Inflammatory macrophage treated with lipopolysaccharide for 1 hour (primary cell): ENCODE data around the gene CEBPA.

Experiments
- DNase-seq, 2 donors: peaks; one replicate each; pipeline ENCODE4 v3.0.0-alpha.2; 2020 to 2022

CEBPA gene

DNA sequence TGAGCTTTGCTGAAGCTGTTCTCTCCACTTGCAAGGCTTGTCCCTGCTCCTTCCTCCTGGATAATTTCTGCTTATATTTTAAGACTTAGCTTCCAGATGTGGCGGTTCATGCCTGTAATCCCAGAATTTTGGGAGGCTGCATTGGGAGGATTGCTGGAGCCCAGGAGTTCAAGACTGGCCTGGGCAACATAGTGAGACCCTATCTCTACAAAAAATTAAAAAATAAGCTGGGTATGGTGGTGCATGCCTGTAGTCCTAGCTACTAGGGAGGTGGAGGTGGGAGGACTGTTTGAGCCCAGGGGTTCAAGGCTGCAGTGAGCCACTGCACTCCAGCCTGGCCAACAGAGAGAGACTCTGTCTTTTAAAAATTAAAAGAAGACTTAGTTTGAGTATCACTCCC lies 31.6 kb downstream of the CEBPA start:
- DNase-seq, result no peak

DNA sequence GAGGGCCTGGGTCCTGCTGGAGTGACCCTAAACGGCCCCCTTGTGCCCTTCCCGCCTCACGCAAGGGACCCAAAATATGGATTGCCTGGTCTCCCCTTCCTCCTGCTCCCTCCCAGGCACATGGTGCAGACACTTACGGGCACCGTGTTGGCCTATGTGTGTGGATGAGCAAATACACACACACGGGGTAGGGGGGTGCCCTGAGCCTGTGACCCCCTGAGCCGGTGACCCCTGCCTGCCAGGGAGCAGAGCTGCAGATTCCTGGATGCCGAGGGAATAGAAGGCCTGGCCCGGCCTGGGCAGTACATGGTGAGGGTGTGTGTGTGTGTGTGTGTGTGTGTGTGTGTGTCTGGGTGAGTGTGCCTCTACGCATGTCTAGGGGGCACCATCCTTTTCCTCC lies 33.3 kb downstream of the CEBPA start:
- no peak for DNase-seq

DNA sequence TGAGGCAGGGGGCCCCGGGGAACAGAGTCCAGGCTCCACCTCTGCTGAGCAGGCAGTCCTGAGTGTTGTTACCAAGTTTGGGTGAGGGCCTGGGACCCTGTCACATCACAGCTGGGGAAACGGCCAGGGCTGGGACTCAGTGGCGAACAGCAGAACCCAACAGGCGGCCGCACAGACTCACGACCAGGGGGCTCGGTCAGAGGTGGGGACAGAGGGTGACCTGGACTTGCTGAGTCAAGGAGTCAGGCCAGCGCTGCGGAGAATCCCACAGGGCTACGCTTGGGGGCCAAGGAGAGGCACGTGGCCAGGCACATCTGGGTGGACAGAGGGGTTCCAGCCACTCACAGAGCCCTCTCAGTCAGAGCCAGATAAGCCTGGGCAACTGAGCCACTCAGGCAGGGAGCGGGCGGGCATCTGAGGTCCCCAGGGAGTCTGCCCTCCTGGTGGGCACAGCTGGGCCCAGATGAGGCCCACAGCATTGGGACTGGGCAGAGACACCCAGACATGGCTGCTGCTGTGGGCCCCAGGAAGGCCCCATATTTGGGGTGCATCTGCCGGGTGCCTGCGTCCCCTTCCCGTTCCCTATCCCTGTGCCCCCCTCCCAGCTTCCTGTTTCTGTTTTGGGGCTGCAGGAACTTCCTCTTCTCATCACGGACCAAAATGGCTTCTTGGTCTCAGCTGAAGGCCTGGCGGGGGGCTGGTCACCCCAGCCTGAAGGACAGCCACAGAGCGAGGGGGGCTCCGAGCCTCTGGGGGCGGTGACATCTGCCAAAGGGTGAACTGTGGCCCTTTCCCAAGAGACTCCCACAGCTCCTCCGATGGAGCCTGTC lies 34.0 kb downstream of the CEBPA start:
- DNase-seq, result peak; percentile 42 to 43

DNA sequence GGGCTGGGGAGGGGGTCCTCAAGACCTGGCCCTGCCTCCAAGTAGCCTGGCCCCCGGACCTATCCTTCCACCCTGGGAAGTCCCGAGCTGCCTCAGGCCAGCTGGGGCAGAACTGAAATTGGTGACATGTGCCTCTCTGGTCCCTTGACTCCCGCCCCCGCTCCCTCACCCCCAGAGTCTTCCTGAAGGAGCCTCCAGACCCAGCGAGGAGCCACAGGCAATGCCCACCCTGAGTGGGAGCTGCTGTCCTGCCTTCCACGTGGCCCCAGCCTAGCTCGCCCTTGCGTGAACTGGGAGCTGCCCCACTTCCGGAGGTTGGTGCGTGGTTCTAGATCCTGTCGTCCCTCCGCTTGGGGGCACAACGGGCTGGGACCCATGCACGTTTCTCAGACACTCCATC lies 34.6 kb downstream of the CEBPA start:
- DNase-seq, result peak; percentile 70 to 89

DNA sequence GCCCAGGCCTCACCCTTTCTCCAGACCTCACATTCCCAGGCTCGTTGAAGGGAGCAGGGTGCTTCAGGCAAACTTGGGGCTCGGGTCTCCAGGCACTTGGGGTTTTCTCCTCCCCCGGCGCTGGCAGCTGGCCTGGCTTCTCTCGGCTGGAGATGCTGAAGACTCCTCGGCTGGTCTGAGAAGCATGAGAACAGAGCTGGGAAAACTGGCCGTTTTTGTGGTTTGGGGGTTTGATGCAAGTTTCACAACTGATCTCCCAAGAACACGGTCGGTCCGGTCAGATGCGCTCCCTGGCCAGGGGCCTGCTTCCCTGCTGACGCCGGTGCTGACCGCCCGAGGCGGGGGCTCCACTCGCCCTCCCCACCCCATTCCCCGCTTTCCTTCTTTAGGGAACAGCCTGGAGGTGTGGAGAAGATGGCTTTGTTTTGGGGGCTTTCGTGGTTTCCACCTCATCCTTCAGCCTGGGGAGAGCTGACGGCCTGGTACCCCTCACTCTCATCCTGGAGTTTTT lies 35.3 kb downstream of the CEBPA start:
- DNase-seq, result no peak

DNA sequence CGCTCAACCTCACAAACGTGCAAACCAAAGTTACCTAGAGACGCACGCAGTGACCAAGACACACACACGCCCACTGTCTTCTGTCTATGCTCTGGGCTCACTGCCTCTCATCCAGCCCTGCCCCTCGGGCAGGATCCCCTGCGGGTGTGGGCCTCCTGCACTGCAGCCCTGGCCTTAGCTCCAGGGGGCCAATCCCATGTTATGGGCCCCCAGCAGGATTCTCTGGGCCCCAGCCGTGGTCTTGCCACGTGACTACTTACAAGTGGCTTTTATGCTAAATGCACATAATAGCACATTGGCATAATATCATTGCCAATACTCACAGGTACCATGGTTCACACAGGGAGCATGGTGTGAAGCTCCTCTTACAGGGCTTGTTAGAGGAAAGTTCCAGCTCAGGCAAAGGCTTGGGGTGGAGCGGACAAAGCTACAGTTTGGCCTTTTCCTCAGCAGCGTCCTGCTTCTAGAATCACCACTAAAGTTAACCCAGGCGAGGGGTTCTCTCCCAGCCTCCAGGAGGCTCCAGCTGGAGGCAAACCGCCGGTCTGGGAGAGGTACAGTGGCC lies 37.4 kb downstream of the CEBPA start:
- no peak for DNase-seq

DNA sequence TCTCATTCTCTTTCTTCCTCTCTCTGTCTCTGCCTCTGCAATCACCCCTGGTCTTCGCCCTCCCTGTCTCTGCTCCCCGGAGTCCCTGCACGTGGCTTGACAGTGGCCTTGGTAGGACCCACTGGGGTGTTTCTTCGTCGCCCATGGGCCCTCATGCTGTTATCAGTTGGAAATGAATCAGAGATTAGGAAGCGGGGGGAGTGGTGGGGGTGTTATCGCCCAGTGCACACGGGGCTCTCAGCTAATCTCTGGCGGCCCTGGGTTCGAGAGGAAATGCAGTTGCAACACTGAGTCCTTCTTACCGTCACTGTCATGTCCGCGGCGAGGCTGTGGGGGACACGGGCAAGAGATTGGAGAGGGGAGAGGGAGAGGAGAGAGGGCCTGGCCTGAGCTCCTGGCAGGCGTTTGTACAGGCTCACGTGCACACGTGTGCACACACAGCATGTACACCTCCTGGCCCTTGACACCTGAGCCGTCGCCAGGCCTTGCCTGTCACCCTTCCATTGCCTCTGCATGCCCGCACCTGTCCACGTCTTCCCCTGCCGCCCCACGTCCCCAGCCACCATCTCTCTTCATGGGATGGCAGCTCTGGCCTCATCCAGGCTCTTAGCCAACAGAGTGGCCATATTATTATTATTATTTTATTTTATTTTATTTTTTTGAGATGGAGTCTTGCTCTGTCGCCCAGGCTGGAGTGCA lies 38.9 kb downstream of the CEBPA start:
- DNase-seq, result no peak

DNA sequence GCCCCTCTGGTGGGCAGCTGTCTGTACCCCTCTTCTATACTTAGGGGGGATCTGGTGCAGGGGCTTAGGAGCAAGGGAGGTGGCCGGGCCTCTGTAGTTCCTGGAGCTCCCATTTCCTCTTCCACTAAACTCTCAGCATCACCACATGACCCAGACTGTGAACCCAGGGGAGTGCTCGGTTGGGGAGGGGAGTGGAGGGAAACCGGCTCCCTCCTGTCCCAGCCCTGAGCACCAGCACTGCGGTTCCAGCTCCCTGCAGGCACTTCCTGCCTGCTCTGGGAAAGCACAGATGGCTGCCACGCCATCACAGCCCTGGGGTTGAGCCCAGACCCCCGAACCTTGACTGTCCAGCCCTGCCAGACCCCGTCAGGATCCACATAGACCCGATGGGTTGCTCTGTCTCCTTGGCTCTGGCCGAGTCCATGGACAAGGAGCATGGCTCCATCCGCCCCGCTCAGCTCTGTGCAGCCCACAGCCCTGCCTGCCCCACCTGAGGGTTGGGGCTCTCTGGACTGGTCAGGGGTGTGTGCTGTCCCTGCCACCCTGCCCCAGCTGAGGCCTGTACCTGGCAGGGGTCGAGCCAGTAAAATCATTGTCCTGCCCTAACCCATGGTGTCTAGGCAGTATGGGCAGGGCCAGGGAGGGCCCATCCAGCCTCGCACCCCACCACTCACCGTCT lies 40.7 kb downstream of the CEBPA start:
- no peak for DNase-seq

DNA sequence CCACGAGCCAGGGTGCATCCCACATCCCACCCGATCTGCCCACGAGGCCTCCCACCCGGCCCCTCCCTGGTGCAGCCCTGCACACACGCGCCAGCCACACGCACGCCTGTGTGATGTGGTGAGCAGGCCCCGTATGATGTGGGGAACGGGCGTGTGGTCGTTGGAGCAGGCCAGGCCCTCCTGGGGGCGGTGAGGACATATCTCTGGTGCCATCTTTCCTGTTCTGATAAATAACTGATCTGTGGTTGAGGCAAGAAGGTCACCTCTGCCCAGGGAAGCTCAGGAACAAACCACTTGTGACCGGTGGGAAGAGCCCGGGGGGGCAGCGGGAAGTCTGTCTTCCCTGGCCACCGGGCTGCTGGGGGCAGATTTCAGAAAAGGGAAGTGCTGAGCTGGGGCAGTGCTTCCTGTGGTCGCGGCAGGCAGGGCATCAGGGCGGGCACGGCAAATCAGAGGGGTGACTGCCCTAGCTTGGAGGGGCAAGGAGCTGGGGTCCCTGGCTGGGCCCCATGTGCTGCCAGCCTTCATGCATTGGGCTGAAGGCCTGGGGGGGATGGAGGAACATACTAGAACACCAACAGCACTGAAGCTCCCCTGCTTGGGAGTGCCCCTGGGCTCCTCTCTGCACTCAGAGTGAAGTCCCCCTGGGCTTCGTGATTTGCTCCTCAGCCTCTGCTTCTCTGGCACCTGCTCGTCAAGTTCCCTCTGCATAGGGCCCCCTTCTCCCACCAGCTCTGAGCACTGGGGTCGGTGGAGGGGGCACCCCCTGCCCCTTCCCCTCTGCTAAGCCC lies 41.5 kb downstream of the CEBPA start:
- DNase-seq, result peak; percentile 43 to 46

DNA sequence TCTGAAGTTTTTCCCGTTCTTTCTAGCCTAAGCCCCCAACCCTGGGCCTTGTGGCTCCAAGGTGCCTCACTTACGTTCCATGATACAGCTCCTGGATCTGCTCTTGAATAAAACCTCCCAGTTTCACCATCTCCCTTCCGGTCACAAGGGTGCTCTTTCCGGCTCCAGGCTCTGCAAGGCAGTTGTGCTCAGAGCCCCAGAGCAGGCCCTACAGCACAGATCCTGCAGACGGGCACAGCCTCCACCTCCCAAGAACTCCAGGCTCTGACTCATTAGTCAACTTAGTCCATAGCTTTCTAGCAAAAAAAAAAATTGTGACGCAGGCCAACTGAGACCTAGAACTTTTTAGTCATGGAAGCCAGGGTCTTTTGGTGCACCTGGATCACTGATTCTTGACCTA lies 42.8 kb downstream of the CEBPA start:
- DNase-seq, result peak; percentile 72 to 92

DNA sequence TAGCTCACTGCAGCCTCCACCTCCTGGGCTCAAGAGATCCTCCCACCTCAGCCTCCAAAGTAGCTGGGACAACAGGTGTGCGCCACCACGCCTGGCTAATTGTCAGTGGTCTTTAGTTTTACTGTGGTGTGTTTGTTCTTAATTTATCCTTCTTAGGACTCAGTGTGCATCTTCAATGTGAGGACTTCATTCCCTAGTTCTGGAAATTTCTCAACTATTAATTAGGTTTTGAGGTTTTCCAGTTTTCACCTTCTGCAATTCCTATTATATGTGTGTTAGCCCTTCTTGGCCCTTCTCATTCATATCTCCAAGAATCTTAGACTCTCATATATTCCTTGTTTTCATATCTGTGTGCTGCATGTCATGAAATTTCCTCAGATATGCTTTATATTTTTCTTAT lies 44.5 kb downstream of the CEBPA start:
- DNase-seq, result no peak

DNA sequence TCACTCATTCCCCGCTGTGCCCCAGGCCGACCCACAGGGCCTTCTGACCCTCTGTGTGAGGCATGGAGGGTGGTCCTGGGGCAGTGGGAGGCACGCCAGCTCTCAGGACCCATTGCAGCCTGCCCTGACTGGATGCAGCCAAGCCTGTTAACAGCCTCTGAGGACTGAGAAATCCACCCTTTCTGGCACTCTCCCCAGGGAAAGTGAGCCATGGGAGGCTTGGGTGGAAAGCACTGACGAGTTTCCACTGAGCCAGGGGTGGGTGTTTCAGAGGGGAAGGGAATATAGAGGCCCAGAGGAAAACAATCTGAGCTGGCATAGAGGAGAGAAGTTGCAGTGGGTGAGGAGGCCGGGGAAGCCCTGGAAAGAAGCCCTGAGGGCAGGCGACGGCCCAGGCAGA lies 46.1 kb downstream of the CEBPA start:
- DNase-seq, result no peak

DNA sequence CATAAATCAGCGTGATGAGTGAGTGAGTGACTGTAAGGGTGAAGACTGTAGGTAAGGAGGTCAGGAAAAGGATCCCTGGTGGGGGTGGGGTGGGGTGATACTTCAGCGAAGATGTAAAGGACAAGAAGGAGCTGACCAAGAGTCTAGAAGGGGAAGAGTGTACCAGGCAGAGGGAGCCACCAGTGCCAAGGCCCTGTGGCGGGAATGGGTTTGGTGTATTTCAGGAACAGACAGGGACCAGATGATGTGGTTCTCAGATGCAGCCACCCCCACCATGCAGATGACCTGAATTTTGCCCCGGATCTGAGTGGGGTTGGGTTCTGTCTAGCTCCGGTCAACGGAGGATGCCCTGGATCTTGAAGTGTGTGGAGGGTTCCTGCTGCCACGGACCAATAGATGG lies 46.6 kb downstream of the CEBPA start:
- no peak for DNase-seq

DNA sequence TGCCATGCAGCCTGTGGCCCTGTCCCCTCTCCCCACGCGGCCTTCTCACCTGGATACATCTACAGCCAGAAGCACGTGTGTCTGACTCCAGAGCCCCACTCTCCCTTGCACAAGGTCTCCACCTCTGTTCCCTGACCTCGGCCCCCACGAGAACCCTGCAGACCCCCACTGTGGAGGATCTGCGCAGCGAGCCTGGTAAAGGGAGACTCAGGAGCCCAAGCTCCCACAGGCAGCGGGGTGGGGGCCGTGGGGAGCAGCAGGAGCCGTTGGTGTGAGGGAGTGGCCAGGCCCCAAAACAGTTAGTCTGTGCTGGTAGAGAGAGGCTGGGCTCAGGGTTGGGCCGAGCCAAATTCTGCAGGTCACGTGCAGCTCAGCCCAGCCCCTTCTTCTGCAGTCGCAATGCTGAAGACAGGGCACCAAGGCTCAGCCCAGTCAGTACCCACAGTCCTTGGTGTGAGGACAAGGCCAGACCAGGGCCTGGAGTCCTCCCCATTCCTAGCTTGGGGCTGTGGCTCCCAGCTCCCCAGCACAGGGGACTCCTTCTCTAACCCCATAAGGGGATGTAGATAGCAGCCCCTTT lies 48.0 kb downstream of the CEBPA start:
- no peak for DNase-seq

DNA sequence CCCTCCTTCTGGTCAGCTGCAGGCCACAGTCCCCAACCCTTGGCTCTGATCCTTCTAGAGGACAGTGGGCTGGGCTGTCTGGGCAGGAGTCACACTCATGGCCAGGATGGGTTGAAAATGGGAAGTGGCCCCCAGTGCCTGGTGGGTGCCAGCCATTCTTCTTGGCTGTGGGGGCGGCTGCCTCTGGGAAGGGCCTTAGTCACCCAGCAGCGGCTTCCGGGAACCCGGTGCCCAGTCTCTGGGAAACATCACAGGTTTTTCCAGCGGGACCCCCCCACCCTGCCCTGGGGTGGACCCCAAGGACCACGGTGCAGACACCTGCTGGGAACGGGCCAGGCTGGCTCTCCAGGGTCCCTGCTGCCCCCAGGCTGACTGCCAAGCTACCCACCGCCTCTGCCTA lies 49.4 kb downstream of the CEBPA start:
- DNase-seq, result peak; percentile 78 to 88

DNA sequence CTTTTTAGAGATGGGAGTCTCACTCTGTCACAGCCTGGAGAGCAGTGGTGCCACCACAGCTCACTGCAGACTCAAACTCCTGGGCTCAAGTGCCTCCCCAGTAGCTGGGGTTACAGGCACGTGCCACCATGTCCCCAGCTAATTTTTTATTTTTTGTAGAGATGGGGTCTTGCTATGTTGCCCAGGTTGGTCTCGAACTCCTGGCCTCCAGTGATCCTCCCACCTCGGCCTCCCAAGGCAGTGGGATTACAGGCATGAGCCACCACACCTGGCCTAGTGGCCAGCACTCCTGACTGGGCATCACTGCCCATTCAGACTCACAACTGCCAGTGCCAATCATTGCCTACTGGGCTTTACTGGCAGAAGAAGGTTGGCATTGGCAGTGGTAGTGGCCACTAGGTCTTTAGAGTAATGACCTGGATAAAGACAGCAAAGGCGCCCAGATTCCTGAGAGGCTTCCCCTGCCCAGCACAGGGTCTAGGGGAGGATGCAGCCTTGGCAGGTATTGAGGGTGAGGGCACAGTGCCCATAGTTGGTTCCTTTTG lies 49.8 kb downstream of the CEBPA start:
- DNase-seq, result no peak

DNA sequence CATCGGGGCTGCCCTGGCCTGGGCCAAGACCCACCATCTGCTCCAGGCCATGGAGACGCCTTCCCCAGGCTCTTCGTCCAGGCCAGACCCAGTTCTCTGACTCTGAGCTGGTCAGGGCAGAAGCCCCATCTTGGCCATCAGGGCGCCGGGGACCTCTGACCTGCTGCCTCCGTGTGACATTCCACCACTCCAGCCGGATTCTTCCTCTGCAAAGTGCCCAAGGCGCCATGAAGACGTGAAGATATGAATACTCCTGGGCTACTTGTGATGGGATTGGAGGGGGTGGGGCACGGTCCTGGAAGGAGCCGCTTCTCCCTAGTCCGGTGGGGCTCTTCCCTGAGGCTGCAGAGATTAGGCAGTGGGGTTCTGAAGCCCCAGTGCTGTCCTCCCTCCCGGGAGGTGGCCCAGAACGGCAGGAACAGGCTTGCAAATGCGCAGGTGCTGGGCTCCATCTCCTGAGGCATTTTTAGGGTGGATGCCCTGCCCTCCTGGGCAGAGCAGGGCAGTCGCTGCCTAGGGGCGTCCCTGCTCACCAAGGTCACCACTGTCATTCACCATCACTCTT lies 50.7 kb downstream of the CEBPA start:
- no peak for DNase-seq

DNA sequence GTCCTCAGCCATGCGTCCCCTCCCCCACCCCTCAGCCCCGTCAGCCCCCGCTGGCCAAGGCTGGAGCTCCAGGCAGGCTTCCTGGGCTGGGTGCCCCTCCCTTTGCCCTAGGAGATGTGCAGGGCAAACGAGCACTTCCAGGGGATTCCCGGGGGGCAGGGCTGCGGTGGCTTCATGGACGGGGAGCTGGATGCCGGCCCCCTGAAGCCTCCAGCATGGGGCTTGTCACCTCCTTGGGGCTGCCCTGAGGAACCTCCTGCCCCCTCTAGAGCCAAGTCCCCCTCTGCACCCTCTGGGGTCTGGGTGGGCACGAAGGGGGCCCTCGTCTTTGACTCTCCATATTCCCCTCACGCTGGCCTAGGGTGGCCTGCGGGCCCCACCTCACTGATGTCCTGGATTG lies 51.3 kb downstream of the CEBPA start:
- DNase-seq, result no peak

DNA sequence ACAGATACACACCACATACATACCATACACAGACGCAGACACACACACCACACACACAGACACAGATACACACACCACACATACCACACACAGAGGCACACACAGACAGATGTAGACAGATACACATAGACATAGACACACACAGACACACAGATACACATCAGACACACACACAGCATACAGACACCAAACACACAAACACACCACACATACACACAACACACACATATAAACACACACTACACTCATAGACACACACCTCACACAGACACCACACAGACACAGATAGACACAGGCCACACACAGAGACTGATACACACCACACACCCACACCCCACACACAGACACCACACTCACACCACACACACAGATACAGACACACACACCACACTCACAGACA lies 51.8 kb downstream of the CEBPA start:
- DNase-seq, result no peak
